GDM1 (cell line): Measurements from ENCODE around the gene EP300.
"Not testable (repeated sequence)": the region's sequence is repeated elsewhere in the genome, so short reads cannot be mapped to it uniquely, and the experiment has no call there.

ENCODE experiments used
- DNase-seq: peaks from one replicate; lab custom pipeline; 2025; lab: John Stamatoyannopoulos, UW

EP300 gene

GRCh38 chr22:41152902-41153301 lies 60.5 kb downstream of the EP300 start:
- no peak for DNase-seq

DNA sequence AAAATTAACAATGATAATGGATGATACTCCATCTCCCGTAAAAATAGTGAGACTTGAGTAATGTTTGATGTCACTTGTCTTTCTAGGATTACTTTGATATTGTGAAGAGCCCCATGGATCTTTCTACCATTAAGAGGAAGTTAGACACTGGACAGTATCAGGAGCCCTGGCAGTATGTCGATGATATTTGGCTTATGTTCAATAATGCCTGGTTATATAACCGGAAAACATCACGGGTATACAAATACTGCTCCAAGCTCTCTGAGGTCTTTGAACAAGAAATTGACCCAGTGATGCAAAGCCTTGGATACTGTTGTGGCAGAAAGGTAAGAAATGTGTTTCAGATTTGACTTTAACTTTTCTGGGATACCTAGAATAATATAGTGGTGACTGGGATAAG lies 64.7 kb downstream of the EP300 start:
- no peak for DNase-seq

DNA sequence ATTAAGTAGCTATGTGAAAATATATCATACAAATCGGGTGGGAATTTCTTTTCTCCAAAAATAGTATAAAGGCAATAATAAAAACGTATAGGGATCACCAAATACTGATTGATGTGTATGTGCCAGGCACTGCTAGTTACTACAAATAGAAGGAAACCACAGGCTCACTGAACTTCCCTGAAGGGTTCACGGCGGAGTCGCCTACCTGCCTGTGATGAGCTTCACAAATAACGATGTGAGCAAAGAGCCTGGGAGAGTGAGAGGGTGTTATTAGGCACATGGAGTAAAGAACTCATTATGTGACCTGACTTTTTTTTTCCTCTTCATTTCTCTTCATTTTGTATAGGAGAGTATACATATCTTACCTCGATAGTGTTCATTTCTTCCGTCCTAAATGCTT lies 76.8 kb downstream of the EP300 start:
- no peak for DNase-seq

- no peak for DNase-seq
Measured at GRCh38 chr22:41171996-41172395, 79.6 kb downstream of the EP300 start.

DNA sequence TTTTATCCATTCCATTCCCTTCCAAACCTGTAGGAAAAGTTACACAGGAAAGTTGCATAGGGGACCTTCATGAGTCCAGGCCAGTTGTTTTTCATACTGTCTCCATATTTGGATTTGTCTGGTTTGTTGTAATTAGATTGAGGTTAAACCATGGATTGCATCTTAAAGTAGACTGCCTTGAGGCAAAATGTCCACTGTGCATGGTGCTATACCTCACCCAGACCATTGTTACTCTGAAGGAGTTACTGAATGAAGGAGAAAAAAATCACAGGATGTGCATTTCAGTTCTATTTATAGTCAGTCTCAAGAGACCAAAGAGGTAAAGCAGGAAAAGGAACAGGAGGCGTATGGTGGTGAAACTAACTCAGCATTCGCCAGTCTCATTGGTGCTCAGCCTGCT lies 83.2 kb downstream of the EP300 start:
- DNase-seq = no peak

DNA sequence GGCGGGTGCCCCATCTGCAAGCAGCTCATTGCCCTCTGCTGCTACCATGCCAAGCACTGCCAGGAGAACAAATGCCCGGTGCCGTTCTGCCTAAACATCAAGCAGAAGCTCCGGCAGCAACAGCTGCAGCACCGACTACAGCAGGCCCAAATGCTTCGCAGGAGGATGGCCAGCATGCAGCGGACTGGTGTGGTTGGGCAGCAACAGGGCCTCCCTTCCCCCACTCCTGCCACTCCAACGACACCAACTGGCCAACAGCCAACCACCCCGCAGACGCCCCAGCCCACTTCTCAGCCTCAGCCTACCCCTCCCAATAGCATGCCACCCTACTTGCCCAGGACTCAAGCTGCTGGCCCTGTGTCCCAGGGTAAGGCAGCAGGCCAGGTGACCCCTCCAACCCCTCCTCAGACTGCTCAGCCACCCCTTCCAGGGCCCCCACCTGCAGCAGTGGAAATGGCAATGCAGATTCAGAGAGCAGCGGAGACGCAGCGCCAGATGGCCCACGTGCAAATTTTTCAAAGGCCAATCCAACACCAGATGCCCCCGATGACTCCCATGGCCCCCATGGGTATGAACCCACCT lies 84.7 kb downstream of the EP300 start:
- DNase-seq = no peak

DNA sequence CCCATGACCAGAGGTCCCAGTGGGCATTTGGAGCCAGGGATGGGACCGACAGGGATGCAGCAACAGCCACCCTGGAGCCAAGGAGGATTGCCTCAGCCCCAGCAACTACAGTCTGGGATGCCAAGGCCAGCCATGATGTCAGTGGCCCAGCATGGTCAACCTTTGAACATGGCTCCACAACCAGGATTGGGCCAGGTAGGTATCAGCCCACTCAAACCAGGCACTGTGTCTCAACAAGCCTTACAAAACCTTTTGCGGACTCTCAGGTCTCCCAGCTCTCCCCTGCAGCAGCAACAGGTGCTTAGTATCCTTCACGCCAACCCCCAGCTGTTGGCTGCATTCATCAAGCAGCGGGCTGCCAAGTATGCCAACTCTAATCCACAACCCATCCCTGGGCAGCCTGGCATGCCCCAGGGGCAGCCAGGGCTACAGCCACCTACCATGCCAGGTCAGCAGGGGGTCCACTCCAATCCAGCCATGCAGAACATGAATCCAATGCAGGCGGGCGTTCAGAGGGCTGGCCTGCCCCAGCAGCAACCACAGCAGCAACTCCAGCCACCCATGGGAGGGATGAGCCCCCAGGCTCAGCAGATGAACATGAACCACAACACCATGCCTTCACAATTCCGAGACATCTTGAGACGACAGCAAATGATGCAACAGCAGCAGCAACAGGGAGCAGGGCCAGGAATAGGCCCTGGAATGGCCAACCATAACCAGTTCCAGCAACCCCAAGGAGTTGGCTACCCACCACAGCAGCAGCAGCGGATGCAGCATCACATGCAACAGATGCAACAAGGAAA lies 85.4 kb downstream of the EP300 start:
- no peak for DNase-seq

DNA sequence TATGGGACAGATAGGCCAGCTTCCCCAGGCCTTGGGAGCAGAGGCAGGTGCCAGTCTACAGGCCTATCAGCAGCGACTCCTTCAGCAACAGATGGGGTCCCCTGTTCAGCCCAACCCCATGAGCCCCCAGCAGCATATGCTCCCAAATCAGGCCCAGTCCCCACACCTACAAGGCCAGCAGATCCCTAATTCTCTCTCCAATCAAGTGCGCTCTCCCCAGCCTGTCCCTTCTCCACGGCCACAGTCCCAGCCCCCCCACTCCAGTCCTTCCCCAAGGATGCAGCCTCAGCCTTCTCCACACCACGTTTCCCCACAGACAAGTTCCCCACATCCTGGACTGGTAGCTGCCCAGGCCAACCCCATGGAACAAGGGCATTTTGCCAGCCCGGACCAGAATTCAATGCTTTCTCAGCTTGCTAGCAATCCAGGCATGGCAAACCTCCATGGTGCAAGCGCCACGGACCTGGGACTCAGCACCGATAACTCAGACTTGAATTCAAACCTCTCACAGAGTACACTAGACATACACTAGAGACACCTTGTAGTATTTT lies 86.1 kb downstream of the EP300 start:
- no peak for DNase-seq

GRCh38 chr22:41180362-41180761 lies 88.0 kb downstream of the EP300 start:
- DNase-seq = not testable (repeated sequence)

DNA sequence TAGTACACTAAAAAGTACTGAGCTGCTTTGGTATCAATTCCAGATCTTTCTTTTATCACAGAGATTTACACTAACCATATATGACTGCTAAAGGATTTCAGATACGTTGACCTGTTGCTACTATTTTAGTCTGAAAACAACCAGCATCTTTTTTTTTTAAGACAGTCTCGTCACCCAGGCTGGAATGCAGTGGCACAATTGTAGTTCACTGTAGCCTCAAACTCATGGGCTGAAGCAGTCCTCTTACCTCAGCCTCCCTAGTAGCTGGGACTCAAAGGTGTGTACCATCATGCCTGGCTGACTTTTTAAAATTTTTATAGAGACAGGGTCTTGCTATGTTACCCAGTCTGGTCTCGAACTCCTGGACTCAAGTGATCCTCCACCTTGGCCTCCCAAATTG lies 88.5 kb downstream of the EP300 start:
- no peak for DNase-seq

DNA sequence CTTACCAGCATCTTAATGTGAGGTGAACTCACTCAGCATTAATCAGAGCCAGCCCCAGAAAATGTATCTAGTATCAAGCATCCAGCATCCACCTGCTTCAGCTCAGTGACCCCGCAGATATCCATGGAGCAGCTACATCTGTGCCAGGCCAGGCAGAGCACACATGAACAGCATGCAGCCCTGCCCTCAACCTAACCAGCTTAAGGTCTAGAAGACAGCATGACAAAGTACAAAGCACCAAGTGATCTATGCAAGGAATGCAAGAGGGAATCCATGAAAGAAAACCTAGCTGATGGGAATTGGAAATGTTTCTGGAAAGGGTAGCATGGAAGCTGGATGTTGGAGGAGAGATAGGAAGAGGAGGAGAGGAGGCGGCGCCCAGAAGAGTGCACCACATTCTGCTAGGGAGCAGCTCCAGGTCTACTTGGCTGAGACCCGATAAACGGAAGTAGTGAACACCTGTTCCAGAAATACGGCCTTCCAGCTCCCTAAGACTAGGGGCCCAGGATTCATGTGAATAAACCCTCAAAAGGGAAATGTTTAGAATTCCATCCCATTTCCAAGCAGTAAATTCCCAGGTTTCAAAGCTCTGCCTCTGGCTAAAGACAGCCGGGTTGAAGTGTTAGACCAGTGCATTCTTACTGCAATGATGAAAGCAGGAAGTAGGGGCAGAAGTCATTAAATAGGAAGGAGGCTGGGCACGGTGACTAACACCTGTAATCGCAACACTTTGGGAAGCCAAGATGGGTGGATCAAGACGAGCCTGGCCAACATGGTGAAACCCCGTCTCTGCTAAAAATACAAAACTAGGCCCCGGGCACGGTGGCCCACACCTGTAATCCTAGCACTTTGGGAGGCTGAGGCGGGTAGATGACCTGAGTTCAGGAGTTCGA lies 89.2 kb downstream of the EP300 start:
- DNase-seq = no peak

DNA sequence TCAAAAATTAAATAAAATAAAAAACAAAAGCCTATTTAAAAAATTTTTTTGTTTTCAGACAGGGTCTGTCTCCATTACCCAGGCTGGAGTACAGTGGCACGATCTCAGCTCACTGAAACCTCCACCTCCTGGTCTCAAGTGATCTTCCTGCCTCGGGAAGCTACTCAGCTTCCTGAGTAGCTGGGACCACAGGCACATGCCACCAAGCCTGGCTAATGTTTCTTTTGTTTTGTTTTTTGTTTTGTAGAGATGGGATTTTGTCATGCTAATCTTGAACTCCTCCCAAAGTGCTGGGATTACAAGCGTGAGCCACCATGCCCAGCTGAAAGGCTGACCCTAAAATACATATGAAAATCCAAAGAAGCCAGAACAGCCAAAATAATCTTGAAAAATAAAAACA lies 92.3 kb downstream of the EP300 start:
- DNase-seq = no peak

DNA sequence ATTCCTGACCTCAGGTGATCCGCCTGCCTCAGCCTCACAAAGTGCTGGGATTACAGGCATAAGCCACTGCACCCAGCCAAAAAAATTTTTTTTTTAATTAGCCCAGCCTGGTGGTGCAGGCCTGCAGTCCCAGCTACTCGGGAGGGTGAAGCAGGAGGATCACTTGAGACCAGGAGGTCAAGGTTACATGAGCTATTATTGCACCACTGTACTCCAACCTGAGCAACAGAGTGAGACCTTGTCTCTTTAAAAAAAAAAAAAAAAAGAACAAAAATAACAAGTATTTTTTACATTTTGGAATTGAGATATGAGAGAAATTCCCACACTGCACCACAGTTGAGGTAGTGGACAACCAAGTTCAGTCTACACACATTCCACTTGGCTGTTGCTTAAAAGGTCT lies 99.1 kb downstream of the EP300 start:
- no peak for DNase-seq

- DNase-seq = no peak
Measured at GRCh38 chr22:41193829-41194228, 101.4 kb downstream of the EP300 start.

DNA sequence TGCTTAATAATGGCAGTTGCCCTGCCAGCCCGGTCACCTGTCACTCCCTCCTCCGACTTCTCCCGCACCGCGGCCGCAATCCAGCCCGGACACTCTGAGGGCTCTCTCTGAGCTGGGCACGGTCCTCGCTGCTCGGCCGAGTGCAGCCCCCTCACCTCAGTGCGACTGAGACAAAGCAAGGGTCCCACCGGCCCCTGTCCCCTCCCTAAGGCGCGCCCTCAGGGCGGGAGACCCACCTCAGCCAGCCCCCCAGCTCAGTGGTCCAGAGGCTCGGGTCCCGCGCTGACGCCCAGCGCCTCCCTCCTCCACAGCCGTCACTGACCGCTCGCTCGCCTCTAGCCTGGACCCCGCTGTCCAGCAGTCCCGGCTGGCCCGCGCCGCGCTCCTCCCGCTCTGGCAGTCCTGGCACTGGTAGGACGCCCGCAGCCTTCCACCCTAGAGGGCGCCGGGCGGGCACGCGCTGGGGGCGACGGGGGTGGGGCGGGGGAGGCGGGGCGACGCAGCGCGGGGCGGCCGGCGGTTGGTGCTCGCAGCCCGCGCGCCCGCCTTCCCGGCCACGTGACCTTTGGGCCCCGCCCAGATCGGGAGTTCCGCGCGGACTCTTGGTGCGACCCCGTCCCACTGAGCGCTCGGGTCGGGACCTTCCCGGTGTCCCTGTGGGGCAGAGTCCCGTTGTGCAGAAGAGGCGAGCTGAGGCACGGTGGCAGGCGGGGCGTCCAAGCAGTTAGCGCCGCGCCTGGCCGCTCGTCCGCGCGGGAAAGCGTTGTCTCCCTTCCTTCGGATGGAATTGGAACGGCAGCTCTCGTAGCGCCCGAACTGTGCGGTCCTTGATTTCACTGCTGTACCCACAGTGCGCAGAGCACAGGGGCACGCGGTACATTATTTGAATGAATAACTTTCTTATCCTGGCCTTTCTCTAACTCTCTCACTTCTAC lies 104.9 kb downstream of the EP300 start:
- DNase-seq = peak; percentile 61

GRCh38 chr22:41198027-41198580 lies 105.7 kb downstream of the EP300 start:
- DNase-seq = no peak

DNA sequence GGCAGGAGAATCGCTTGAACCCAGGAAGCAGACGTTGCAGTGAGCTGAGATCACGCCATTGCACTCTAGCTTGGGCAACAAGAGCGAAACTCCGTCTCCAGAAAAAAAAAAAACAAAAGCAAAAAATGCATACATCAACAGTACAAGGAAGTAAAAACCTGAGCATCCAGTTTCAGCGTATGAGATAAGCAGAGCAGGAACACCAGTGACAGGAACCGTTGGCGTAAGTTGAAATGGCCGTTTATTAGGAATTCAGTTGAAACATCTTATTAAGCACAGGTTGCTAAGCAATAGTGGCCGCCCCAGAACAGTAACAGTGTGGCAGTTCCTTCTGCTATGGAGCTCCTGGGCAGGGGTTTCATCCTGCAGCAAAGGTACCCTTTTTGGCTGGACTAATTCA lies 108.7 kb downstream of the EP300 start:
- no peak for DNase-seq

DNA sequence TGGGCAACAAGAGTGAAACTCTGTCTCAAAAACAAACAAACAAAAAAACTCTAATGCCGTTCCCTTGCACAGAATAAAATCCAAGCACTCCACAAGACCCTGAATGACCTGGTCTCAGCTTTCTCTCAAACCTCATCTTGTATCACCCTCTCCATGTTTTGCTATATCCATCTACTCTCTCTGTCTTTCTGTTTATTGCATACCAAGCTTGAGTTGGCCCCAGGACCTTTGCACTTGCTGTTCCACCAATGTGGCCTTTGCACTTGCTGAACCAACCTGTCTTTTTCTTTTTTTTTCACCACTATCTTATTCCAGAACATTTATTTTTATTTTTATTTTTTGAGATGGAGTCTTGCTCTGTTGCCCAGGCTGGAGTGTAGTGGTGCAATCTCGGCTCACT lies 110.7 kb downstream of the EP300 start:
- DNase-seq = no peak

DNA sequence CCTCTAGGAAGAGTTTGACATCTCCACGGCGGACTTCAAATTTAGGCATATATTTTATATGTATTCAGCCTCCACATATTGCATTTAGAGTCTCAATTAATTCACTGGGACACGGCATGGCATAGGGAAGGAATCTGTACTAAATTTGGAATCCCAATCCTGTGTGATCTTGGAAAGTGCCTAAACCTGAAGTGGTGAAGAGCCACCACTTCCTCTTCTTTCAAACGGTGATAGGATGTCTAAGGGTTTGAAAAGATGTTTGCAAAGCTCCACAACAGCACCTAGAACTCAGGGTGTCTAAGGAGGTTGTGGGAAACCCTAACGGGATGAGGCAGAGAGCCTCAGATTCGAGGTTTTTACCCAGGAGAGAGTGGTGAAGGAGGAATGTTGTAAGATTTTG lies 111.7 kb downstream of the EP300 start:
- DNase-seq = no peak

DNA sequence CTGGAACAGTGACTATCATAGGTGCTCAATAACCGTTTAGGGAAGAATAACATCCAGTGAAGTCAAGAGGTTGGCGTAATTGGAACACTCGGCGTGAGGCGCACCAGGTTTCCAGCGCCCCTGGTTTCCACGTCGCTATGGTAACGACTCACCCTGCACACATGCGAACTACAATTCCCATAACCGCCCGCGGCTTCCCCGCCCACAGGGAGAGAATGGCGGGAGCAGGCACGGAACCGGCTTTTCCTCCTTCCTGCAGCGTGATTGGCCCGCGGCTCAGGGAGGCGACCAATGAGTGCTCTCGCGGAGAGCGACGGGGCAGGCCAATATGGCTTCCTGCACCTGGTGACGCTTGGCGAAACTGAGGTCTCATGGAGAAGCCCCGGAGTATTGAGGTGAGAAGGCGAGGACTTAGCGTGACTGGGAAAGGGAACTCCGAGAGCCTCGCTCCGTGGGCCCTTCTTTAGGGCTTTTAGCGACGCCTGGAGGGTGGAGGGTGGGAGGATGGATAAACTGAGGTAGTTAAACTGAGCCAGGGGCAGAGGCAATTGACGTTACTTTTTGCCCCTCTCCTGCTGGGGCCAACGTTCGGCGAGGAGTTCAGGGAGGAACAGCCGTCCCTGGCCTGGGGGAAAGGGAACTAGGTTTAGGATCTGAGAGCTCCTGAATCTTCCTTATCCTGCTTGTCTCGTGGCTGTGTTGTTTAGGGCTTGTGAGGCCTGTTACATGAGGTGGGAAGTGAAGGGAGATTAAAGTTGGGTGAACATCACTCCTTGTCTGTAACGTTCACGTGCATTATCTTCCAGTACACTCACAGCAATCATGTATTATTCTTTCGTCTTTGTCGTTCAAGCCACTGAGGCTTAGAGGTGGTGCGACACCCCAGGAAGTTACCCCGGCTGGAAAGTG lies 112.9 kb downstream of the EP300 start, which contains the start of gene L3MBTL2:
Gene L3MBTL2 (plus strand): TSS at position 321 of the 909 bp plus-strand sequence. CDS start 51 bp downstream, at position 372.
- peak; percentile 86 for DNase-seq
